HG02885 (cell line): Measurements from ENCODE around the gene GALNT9.

ENCODE experiments used
- ATAC-seq: cut with Tn5 transposase; IDR thresholded peaks from one replicate; pipeline ENCODE4 v1.9.1; 2021; ENCODE audit warnings: mild to moderate bottlenecking; ENCODE audit not compliant: unreplicated experiment, poor library complexity

Gene GALNT9

DNA sequence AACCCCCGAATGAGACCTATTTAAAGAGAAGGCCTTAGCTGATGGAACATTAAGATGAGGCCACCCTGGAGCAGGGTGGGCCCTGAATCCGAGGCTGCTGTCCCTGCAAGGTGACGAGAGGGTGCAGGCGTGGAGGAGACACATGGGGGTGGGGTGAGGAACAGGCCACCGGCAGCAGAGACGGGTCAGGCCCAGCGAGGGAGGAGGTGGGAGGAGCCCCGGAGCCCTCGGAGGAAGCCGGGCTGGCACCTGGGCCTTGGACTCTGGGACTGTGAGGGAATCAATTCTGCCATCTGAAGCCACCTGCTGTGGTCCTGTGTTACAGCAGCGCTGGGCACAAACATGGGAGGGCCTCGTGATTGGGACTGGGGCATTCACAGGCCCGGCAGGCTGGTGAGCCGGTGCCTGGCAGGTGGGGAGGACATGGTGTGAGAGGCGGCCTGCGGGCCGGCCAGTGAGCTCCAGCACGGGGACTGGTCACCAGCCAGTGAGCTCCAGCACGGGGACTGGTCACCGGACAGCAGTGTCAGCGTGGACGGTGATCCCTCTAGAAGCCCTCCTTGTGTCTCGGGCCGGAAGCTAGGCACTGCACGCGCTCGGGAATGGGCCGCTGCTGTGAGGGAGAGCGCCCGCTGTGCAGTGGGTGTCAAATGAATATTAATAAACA lies 138.4 kb downstream of the GALNT9 start:
- ATAC-seq: no peak

DNA sequence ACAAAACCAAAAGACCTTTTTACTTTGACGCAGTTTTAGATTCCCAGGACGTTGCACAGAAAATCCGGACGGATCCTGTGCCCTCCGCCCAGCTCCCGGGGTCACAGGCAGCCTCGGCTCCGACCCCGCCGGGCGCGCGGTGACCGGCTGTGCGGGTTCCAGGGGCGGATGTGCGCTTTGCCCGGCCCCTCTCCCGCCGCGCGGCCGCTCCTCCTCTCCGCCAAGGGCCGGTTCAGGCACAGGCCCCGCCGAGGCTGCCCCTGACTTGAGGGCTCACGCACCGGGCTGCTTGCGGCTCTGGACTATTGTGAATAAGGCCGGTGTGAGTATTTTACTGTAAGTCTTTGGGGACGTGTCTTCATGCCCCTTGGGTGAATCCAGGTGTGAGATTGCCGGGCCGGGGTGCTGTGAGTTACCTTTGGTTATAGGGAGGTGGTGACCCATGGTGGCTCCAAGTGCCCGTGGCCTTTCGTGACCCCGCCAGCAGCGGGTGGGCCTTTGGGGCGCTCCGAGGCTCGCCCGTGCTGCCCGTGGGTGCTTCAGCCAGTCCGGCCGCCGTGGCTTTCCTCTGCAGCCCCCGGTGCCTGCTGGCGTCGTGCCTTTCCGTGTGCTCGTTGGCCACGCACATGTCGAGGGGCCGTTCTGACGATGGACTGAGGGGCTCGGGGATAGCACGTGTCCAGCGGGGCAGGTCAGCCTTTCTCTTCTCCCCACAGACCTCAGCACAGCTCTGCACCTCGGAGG lies 139.2 kb downstream of the GALNT9 start:
- peak; percentile 26 for ATAC-seq

DNA sequence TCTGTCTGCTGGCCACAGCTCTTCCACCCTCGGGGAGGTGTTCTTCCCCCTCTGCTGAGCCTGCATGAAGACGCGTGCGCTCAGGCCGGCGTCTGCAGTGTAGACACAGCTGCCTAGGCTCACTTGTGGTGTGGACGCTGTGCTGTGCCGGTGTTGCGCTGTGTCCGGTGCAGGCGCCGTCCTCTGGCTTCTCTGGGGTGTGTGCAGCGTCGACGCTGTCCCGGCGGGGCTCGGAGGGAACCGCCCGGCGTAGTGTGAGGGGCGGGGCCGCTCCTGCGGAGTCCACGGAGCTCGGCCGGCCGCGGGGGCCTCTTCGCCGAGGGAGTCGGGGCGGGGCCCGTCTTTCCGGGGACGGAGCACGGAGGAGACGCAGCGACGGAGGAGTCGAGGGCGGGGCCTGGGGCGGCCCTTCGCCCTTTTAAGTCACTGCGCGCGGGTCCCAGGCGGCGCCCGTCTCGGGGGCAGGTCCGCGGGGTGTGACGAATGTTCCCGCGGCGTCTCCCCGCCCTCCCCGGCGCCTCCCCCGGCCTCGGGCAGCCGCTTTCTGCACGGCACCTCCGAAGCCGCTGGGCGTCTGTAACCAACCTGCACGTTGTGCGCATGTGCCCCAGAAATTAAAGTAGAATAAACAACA lies 139.9 kb downstream of the GALNT9 start:
- ATAC-seq: peak; percentile 92

DNA sequence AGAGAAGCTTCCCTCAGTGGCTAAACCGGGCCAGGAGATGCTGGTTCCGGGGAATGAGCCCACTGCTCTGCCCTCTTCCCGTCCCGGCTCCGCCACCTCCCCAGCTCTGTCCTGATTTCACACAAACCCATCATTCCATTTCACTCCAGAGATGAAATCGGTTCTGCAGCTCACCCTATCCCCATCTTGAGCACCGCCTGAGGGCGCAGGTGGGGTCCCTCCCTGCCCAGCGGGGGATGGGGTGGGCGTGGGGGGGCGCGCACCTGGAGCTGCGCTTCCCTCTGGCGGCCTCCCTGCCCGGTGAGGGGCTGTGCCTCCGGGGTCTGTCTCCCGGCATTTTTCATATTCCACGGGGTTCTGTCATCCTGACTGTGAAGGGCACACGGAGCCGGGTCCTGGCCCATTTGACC lies 140.5 kb downstream of the GALNT9 start:
- ATAC-seq: no peak

DNA sequence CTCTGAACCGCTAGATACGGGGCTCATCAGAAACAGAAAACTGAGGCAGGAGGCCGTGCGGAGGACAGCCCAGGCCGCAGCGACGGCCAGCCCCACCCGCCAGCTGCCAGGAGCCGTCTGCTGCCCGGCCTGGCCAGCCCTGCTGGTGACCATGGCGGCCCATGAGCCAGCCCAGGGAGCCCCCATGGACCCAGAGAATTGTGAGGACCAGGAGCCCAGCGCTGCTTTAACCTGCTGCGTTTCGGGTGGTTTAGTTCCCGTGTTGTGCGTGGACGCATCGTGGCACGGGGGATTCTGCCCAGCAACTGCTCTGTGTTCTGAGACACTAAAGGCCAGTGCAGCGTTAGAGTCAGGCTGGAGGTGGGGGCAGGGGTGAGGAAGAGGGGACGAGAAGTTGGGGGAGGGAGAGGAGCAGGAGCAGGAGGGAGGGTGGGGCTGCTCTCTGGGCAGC lies 140.9 kb downstream of the GALNT9 start:
- ATAC-seq: no peak

DNA sequence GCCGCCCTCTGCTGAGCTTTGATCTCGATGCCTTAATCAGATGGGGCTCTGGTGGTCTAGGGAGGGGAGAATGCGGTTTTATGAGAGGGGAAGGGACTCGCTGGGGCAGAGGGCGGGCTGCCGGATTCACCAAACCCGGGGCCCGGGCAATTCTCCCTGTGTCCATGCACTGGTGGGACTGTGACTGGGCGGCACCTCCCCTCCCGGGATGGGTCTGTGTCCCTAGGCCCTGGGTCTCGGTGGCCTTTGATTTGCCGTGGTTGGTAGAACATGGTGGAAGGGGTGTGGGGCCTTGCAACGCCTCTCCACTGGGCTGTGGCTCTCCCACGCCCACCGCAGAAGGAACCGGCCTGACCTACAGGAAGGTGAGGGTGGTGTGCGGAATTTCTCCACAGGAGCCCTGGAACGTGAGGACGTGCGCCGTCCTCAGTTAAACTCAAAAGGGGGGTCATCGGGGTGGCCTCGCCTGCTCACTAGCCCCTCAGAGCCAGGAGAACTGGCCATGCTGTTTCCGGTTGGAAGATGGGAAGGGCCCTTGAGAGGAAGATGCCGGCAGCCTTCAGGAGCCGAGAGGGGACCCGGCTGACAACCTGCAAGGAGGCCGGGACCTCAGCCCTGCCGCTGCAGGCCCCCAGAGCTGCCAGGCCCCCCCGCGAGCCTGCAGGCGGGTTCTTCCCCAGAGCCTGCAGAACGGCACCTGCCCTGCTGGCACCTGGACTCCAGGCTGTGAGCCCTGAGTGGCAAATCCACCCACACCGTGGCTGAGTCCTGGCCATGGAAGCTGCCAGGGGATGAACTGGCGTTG lies 141.5 kb downstream of the GALNT9 start:
- no peak for ATAC-seq

DNA sequence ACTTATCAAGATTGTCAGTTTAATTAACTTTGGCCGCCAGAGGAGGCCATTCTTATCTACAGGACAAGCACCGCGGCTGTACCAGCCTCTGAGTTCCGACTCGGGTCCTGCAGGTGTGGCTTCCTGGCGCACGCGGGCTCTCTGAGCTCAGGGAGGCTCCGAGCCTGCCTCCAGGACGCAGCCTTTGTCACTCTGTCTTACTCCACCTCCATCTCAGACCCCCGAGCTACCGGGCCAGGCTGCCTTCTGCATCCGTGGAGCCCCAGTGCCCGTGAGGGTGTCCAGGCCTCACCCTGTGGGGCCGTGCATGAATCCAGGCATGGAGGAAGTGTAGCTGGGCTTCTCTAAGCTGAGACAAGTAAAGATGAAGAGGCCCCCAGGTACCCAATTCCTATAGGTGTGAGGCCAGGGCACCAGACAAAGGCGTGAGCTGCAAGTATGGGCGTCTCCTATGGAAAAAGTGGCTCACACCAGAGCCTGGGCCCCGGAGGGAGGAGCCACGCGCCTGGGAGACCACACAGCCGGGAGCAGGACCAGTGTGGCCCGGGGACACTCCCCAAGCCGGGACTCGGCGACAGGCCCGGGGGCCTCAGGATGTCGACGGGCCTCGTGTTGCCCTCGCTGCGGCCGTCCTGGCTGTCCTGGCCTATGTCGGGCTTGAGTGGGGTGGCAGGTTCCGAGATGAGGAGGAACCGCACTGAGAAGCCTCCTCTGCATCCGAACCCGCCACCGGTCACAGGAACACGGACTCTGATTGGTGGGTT lies 142.3 kb downstream of the GALNT9 start:
- no peak for ATAC-seq

DNA sequence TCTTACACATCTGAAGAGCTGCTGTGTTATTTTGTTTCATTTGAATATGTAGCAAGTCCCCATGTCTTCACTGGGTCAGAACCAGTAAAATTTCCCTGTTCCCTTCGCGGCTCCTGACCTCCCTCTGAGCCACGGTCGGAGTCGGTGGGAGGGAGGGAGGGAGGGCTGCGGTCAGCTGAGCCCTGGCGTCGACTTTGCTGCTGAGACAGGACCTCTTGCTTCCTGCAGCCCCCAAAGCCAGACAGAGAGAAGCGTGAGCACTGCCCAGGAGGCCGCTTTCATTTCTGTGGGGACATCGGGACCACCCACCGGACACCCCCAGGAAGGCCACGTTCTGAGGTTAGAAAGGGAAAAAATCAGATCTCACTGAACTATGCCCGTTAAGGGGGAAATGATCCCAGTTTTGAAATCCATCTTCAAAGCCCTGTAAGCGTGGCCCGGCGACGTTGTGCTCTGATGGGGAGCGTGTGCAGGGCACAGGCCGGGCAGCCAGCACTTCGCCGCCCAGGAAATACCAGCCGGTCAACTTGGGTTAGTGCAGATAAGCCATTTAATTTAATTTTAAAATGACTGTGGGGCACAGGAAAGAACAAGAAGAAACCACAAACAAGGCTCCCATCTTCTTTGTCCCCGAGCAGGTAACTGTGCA lies 143.1 kb downstream of the GALNT9 start:
- ATAC-seq: no peak

DNA sequence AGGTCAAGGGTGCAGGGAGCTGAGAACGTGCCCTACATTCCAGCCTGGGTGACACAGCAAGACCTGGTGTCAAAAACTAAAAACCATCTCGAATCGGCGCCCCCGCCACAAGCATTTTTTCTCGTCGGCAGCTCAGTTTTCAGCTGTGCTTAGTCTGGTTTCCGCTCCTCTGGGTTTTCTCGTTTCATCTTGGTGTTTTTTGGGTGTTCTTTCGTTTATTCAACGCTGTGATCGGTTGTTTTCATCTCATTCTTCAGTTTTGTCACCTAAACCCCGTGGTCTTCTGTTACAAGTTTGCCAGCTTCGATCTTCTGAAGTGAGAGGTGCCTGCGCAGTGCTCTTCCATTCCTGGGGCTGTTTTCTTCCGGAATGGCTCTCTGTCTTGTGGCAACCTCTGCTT lies 143.7 kb downstream of the GALNT9 start:
- no peak for ATAC-seq

DNA sequence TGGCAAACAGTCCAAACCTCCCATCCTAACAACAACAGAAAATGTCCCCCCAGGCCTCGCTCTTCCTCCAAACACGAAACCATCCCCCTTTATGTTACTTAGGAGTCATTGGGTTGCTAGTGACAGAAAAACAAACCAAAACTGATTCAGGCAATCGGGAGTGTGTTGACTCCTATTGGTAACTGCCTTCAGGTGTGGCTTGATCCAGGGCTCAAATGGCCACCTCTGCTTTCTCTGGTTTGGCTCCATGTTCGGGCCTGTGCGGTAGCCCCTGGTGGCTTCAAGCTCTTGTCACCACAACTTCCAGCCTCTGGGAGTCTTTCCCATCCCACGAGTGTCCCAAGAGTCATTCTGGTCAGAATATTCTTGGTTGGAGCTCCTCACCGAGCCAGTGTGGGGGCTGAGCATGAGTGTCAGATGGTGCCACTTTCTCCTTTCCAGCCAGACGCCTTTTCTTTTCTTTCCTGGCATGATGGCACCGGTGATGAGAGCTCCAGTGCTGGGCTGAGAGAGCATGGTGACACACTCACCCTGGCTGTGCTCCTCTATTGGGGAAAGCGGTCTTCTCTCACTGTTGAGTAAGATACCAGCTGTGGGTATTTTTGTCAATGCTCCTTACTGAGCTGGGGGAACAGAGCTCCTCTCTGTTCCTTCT lies 146.6 kb downstream of the GALNT9 start:
- ATAC-seq: no peak

DNA sequence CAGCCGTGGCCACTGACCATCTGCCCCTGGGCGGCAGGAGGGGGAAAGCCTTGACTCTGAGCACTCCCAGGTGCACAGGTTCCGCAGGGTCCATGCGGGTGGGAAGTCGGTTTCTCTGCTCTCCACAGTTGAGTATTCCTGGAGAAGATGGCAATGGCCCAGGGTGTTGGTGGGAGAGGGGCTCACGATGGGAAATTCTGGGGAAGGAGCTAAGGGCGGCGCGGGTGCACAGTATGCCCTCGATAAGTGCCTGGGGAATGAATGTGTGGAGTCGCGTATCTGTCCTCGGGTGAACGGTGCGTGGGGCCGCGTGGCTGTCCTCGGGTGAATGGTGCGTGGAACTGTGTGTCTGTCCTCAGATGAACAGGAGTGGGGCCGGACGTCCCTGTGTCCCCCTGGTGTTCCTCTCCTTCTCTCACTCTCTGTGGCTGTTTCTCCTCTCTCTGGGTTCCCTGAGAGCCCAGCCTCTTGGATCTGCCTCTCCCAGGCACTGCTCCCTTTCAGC lies 147.1 kb downstream of the GALNT9 start:
- no peak for ATAC-seq

DNA sequence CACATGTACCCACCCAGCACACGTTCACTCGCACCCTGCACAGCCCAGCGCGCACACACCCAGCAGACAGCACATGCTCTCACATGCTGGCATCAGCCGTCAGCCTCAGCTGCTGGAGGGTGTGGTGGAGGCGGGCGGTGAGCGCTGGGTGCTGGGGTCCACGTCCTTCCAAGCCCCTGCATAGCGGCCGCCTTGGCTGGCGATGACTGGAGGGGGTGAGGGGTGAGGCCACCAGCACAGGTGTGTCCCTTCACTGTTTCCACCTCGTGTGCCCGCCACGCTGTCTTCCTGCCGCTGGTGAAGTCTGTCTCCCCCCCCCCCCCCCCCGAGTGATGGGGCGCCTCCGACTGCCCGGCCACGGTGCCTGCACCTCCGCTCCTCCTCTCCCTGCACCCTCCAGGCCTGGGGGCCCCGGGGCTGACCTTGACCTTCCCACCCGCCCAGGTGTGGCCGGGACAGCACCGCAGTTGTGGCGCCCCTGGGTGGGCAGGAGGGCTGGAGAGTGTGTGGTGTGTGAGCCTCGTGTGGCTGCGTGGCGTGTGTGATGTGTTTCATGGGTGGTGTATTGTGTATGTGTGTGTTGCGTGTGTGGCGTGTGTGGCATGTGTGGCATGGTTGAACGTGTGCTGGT lies 147.7 kb downstream of the GALNT9 start:
- no peak for ATAC-seq

DNA sequence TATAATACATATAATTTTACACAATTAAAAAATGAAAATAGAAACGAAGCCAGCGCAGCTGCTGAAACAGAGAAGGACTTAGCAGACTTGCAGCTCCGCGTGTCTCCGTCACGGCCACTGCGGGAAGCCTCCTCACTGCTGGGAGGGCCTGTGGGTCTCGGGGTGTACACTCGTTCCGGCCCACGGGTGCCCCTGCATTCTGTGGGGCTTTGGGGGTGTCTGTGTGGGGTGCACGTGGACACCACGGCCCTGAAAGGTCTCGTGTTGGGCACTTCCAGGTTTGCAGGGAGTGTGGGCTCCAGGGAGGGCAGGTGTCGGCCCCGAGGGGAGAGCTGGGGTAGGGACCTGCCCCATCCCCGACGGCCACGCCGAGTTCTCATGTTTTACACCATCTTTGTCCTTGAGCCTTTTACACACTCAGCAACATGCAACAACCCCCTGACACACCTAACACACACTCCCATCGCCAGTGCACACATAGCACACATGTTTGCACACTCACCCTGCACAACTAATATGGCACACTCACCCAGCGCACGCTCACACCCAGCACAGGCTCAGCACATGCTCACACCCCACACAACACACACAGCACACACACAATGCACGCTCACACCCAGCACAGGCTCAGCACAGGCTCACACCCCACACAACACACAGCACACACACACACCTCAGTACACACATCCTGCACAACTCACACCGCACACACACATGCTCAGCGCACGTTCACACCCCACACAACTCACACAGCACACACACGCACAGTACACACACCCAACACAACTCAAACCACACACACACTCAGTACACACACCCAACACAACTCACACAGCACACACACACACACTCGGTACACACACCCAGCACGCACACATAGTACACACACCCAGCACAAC lies 148.5 kb downstream of the GALNT9 start:
- ATAC-seq: no peak

DNA sequence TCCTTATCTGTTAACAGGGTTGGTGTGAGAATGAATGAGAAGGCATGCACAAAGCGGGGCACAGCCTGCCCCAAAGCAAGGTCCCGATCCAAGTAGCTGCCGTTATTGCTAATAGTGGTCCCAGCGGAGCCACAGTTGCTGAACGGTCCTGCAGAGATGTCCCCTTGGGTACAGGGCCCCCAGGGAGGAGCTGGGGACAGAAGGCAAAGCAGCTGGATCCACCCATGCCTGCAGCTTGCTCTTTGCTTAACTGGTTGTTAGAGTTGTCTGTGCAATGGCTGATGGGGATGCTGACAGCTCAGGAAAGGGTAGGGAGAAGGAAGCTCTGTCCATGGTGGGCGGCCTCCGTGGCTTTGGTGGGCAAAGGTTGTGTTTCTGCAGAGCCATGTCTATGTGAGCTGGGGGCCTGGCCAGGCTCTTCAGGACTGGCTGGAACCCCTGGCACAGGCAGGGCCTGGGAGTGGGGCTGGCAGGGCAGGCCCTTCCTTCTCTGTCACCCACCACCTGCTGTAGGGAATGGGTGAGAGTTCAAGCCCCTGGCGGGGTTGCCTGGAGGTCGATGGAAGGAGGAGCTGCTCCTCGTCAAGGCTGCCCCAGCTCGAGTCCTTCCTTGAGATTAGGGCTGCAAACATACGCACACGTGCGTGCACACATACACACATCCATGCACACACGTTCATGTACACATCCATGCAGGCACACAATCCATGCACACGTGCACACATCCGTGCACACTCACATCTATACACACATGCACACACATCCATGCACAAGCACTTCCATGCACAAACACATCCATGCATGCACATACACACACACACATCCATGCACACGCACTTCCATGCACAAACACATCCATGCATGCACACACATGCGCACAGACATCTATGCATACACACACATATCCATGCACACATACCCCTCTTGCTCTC lies 149.7 kb downstream of the GALNT9 start:
- ATAC-seq: no peak

DNA sequence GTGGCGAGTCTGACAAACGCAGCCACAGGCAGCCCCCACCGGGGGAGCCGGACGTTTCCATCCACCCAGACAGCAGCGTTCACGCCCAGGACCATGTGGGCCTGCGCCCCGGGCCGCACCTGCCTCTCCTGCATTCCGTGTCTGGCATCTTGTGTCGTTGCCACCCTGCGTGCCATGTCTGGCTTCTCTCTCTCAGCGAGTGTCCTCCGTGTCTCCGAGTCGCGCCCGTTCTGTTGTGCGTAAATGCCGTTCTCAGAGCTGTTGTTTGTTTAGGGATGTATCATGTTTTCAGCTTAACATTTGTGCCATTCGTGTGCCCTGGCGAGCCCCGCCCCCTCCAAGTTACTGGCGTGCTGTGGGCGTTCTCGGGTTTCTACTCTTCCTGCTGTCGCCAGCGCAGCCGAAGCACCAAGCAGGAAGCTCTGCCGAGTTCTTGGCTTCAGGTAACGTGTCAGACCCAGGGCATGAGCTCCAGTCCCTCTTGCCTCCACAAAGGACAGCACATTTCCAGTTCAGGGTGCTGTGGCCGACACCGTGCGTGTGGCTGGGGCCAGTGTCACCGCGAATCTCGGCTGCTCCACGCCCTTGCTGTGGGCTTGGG lies 150.5 kb downstream of the GALNT9 start:
- ATAC-seq: no peak

DNA sequence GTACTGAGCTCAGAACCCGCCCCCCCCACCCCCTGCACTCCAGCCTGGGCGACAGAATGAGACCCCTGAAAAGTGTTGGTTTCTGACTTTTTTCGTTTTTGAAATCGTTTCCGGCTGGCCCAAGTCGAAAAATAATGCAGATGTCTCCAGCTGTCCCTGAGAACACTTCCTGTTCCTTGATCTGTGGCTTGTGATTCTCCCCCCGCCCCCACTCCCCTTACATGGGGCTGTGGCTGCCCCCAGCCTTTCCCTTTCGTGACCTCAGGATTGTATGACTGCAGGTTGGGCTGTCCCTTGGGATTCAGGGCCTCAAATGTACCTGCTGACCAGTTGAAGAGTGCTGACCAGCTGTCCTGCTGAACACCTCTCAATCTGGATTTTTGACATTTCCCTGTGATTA lies 151.1 kb downstream of the GALNT9 start:
- no peak for ATAC-seq
